Spleen (tissue), 11 donors: ENCODE measurements around the gene RBBP8. TPM values are rescaled to one million over a fixed set of nuclear protein-coding genes. Genes with fewer than 3 reads are reported as not detected.

Experiments used
- DNase-seq: peaks from one replicate; pipeline ENCODE4 v3.0.0-alpha.2; 2020
- H3K27ac ChIP-seq, 8 donors: fragments of 200-600 bp; sonication (generic) in 7 of 8; 1 replicate in 4 of 8; 2 replicates in 4 of 8; pipeline versions ENCODE4 v1.5.0 to v1.8.0; 2016 to 2021; ENCODE audit warnings: inconsistent platforms in 4 of 8, mild to moderate bottlenecking in 4 of 8, moderate library complexity in 1 of 8
- H3K27me3 ChIP-seq, 7 donors: fragments of 200-600 bp; sonication (generic) in 6 of 7; replicated peaks in 1 of 7; 1 replicate in 4 of 7; 2 replicates in 3 of 7; pipeline versions ENCODE4 v1.5.0 to v1.8.0; 2016 to 2021; ENCODE audit warnings: inconsistent platforms in 3 of 7, mild to moderate bottlenecking in 1 of 7
- H3K36me3 ChIP-seq, 6 donors: fragments of 200-600 bp; sonication (generic) in 5 of 6; 1 replicate in 4 of 6; 2 replicates in 2 of 6; pipeline versions ENCODE4 v1.5.0 to v1.8.0; 2016 to 2021; ENCODE audit warnings: inconsistent platforms in 2 of 6
- H3K4me1 ChIP-seq, 6 donors: fragments of 200-600 bp; sonication (generic) in 5 of 6; 1 replicate in 3 of 6; 2 replicates in 3 of 6; pipeline versions ENCODE4 v1.5.0 to v1.8.0; 2016 to 2021; ENCODE audit warnings: inconsistent platforms in 3 of 6
- H3K4me3 ChIP-seq, 8 donors: fragments of 200-600 bp; sonication (generic) in 7 of 8; 1 replicate in 4 of 8; 2 replicates in 4 of 8; pipeline versions ENCODE4 v1.5.0 to v1.8.0; 2016 to 2021; ENCODE audit warnings: inconsistent platforms in 4 of 8, mild to moderate bottlenecking in 4 of 8, moderate library complexity in 2 of 8
- H3K9me3 ChIP-seq, 8 donors: fragments of 200-600 bp; sonication (generic) in 7 of 8; 1 replicate in 4 of 8; 2 replicates in 4 of 8; pipeline versions ENCODE4 v1.5.0 to v1.8.0; 2016 to 2021; ENCODE audit warnings: inconsistent platforms in 4 of 8
- POLR2A ChIP-seq, 3 donors: fragments of 450-650 bp; IDR thresholded peaks; one replicate each; pipeline ENCODE4 v1.5.1; 2017; ENCODE audit warnings: antibody characterized with exemption in 3 of 3, mild to moderate bottlenecking in 1 of 3
- POLR2AphosphoS5 ChIP-seq, 3 donors: sonication (generic); formaldehyde crosslinking; IDR thresholded peaks; one replicate each; pipeline ENCODE4 v1.5.1; 2017; ENCODE audit warnings: antibody characterized with exemption in 3 of 3
- WGBS, 5 donors: extraction: QIAGEN DNeasy Blood & Tissue Kit in 3 of 5; methylation state at CpG; one replicate each; pipeline versions ENCODE4 v1.1.5 to v1.1.7; 2013 to 2018; 5-methylcytosine and 5-hydroxymethylcytosine counted together
- intact Hi-C: fragments of 100-400 bp; cut with DNase I; formaldehyde crosslinking; loops from one replicate; pipeline ENCODE4 v1.15.0; 2023; ENCODE audit warnings: low total_unique reads
- polyA plus RNA-seq, 3 donors: library from polyadenylated mRNA; stranded (reverse); fragments of 200-250 nt; gene quantifications; one replicate each; pipeline ENCODE4 v1.2.1, GENCODE V29; 2013
- total RNA-seq, 7 donors: library from RNA; depleted of rRNA in 3 of 7; stranded (reverse); fragments of >200 nt in 3 of 7; fragmentation: NEBNext Ultra II Directional in 4 of 7; extraction: Animal tissue kit (Norgen Biotek cat#: 25700) in 4 of 7; gene quantifications; one replicate each; pipeline versions ENCODE4 v1.1.0 to v1.2.1, GENCODE V29; 2016 to 2021
- TF ChIP-seq, protein P1 (sequence below), 11 experiments: fragments of 200-600 bp in 7 of 11; fragments of 450-650 bp in 4 of 11; sonication (generic) in 4 of 11; IDR thresholded peaks in 8 of 11; conservative IDR thresholded peaks in 3 of 11; 1 replicate in 7 of 11; 2 replicates in 4 of 11; pipeline versions ENCODE4 v1.4.0 to v1.8.0; 2016 to 2021; ENCODE audit warnings: antibody characterized with exemption in 11 of 11, inconsistent platforms in 4 of 11, mild to moderate bottlenecking in 1 of 11
- donor health status: healthy with polysubstance abuse.
- donor health status: DM: no; HTN: no; CAD: no; lungs with moderate emphysema.
- donor health status: DM: no; HTN: no; CAD: no.
- donor health status: Bipolar disorder and iron deficiency.
- donor health status: healthy.
- donor health status: DM: no; HTN: no; CAD: no.
- donor health status: DM: yes; HTN: yes; CAD: no.

Gene RBBP8
- total and polyA plus RNA-seq, 10 donors = 10.6 to 21.4 (median 16.4) TPM

DNA sequence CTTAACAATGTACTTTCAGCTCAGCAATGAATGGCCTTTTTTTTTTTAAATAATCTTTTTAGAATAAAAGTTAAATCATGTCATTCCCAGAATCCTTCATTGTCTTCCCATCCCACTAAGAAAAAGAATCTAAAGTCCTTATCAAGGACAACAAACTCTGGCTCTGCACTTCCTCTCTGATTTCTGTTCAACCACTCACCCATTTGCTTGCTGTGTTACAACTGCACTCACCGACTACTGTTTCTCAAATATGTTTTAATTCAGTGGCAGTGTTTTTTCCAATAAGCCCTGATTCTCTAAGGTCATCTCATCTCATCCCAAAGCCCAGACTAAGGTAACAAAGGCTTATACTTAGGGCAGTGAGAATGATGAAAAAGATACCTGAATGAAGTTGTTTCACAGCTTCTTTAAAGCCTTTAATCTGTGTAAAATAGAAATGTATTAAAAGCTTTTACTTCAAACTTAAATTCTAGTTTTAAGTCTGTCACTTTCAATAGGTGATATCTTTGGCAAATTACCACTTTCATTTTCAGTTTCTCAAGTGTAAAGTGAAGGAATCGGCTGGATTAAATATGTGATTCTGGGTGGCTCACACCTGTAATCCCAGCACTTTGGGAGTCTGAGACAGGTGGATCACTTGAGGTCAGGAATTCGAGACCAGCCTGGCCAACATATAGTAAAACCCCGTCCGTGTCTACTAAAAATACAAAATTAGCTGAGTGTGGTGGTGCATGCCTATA lies 87.6 kb downstream of the RBBP8 start:
- peak overlapping the region in 2 of 8 donors; percentile 7 to 44 for H3K4me3 ChIP-seq
- peaks cover 0 to 55% (median 0%) of the 10 kb centered on the region in 6 donors for H3K36me3 ChIP-seq
- peak overlapping the region in 5 of 8 donors; percentile 5 to 63 (median 29) for H3K27ac ChIP-seq
- no peaks in the 10 kb centered on the region for H3K9me3 ChIP-seq
- peaks cover 0 to 14% (median 11%) of the 10 kb centered on the region in 6 donors for H3K4me1 ChIP-seq
- H3K27me3 ChIP-seq = no peaks in the 10 kb centered on the region
- 52 to 67% (median 57%) methylated on average over 5 of the region's 5 CpGs for WGBS, 5 donors
- DNase-seq = no peak
- TF ChIP-seq POLR2AphosphoS5 (IDR thresholded peaks at IDR 0.05) = no peak
- no peak for TF ChIP-seq POLR2A (IDR thresholded peaks at IDR 0.05)
- TF ChIP-seq, protein P1, sequence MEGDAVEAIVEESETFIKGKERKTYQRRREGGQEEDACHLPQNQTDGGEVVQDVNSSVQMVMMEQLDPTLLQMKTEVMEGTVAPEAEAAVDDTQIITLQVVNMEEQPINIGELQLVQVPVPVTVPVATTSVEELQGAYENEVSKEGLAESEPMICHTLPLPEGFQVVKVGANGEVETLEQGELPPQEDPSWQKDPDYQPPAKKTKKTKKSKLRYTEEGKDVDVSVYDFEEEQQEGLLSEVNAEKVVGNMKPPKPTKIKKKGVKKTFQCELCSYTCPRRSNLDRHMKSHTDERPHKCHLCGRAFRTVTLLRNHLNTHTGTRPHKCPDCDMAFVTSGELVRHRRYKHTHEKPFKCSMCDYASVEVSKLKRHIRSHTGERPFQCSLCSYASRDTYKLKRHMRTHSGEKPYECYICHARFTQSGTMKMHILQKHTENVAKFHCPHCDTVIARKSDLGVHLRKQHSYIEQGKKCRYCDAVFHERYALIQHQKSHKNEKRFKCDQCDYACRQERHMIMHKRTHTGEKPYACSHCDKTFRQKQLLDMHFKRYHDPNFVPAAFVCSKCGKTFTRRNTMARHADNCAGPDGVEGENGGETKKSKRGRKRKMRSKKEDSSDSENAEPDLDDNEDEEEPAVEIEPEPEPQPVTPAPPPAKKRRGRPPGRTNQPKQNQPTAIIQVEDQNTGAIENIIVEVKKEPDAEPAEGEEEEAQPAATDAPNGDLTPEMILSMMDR (IDR thresholded peaks at IDR 0.05 in 8 of 11, conservative IDR thresholded peaks at IDR 0.05 in 3 of 11) = no peak
- intact Hi-C loops = no loop called here

DNA sequence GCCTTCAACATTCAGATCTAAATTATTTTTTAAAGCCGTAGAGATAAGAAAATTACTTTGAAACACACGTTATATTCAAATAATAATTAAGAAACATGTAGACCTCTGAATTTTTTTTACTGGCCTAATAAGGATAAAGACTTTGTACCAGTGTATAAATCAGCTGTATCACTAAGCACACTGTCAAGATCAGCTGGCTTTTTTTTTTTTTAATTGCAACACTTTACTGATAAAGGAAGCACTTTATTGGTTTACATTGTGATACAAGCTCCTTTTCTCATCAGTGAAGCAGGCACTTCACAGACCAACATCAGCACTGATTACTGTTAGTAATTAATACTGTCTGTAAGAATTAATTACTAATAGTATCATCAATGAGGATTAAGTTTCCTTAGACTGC lies 88.5 kb downstream of the RBBP8 start:
- intact Hi-C loops = no loop called here
- H3K27ac ChIP-seq = peak overlapping the region in 1 of 8 donors; percentile 5
- no peak for DNase-seq
- TF ChIP-seq POLR2AphosphoS5 (IDR thresholded peaks at IDR 0.05) (no peak), POLR2A (IDR thresholded peaks at IDR 0.05) (no peak)
- TF ChIP-seq, protein P1 (IDR thresholded peaks at IDR 0.05 in 8 of 11, conservative IDR thresholded peaks at IDR 0.05 in 3 of 11) = no peak
- H3K4me3 ChIP-seq = no peak overlapping the region
- H3K36me3 ChIP-seq = peaks cover 0 to 61% (median 0%) of the 10 kb centered on the region in 6 donors
- no peaks in the 10 kb centered on the region for H3K27me3 ChIP-seq
- no peaks in the 10 kb centered on the region for H3K9me3 ChIP-seq
- peaks cover 0 to 14% (median 11%) of the 10 kb centered on the region in 6 donors for H3K4me1 ChIP-seq
- 94 to 100% (median 96%) methylated on average over 2 of the region's 2 CpGs for WGBS, 5 donors

DNA sequence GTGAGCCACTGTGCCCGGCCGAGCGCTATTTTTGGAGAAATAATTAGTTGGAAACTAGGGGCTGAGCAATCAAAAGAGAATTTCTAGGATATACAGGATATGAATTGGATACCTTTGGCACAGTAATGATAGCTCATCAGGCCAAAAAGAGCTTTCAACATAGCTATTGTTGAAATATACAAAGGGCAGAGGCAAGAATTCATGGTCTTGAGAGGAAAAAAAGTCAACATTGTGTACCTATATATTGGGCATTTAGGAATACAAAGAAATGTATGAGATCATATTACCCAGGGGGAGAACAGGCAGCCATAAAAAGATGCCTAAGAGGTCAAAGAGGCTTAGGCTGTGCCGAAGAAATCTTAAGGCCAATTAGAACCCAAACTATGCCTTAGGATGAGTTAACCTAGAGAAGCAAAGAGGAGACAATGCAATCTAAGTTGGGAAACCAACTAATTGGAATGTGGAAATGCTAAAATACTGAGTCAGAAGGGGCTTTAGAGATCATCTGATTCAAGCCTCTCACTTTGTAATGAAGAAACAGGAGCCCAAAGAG lies 99.0 kb downstream of the RBBP8 start:
- Histone ChIP-seq H3K27ac (no peak overlapping the region), H3K9me3 (no peaks in the 10 kb centered on the region), H3K27me3 (no peaks in the 10 kb centered on the region), H3K4me1 (no peaks in the 10 kb centered on the region), H3K36me3 (peaks cover 0 to 12% (median 0%) of the 10 kb centered on the region in 6 donors), H3K4me3 (no peak overlapping the region)
- DNase-seq = no peak
- intact Hi-C loops = no loop called here
- WGBS, 5 donors = 92 to 99% (median 97%) methylated on average over 4 of the region's 4 CpGs
- TF ChIP-seq POLR2AphosphoS5 (IDR thresholded peaks at IDR 0.05) (no peak), POLR2A (IDR thresholded peaks at IDR 0.05) (no peak)
- TF ChIP-seq, protein P1 (IDR thresholded peaks at IDR 0.05 in 8 of 11, conservative IDR thresholded peaks at IDR 0.05 in 3 of 11) = no peak

DNA sequence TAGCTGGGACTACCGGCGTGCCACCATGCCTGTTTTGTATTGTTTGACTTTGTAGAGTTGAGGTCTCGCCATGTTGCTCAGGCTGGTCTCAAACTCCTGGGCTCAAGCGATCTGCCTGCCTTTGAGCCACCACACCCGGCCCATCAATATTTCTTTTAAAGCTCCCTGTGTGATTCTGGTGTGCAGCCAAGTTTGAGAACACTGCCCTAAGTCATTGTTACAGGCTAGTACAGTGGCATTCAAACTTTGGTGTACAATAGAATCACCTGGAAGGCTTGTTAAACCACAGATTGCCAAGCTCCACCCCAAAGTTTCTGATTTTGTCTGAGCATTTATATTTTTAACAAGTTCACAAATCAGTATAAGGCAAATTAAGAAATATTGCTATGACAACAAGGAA lies 99.9 kb downstream of the RBBP8 start:
- 93 to 99% (median 97%) methylated on average over 5 of the region's 5 CpGs for WGBS, 5 donors
- TF ChIP-seq POLR2AphosphoS5 (IDR thresholded peaks at IDR 0.05) = no peak
- TF ChIP-seq, protein P1 (IDR thresholded peaks at IDR 0.05 in 8 of 11, conservative IDR thresholded peaks at IDR 0.05 in 3 of 11) = no peak
- TF ChIP-seq POLR2A (IDR thresholded peaks at IDR 0.05) = no peak
- intact Hi-C loops = no loop called here
- peaks cover 0 to 7% (median 0%) of the 10 kb centered on the region in 6 donors for H3K36me3 ChIP-seq
- no peak overlapping the region for H3K27ac ChIP-seq
- no peaks in the 10 kb centered on the region for H3K9me3 ChIP-seq
- no peak overlapping the region for H3K4me3 ChIP-seq
- no peaks in the 10 kb centered on the region for H3K27me3 ChIP-seq
- no peak for DNase-seq
- no peaks in the 10 kb centered on the region for H3K4me1 ChIP-seq
